NCI-H2227 (cell line): ENCODE measurements around the gene ATF6.
"Not testable (repeated sequence)": the region's sequence is repeated elsewhere in the genome, so short reads cannot be mapped to it uniquely, and the experiment has no call there.

ENCODE experiments used
- DNase-seq: peaks from one replicate; lab custom pipeline; 2025; ENCODE audit not compliant: unreplicated experiment; lab: John Stamatoyannopoulos, UW

ATF6 gene, protein sequence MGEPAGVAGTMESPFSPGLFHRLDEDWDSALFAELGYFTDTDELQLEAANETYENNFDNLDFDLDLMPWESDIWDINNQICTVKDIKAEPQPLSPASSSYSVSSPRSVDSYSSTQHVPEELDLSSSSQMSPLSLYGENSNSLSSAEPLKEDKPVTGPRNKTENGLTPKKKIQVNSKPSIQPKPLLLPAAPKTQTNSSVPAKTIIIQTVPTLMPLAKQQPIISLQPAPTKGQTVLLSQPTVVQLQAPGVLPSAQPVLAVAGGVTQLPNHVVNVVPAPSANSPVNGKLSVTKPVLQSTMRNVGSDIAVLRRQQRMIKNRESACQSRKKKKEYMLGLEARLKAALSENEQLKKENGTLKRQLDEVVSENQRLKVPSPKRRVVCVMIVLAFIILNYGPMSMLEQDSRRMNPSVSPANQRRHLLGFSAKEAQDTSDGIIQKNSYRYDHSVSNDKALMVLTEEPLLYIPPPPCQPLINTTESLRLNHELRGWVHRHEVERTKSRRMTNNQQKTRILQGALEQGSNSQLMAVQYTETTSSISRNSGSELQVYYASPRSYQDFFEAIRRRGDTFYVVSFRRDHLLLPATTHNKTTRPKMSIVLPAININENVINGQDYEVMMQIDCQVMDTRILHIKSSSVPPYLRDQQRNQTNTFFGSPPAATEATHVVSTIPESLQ

DNA sequence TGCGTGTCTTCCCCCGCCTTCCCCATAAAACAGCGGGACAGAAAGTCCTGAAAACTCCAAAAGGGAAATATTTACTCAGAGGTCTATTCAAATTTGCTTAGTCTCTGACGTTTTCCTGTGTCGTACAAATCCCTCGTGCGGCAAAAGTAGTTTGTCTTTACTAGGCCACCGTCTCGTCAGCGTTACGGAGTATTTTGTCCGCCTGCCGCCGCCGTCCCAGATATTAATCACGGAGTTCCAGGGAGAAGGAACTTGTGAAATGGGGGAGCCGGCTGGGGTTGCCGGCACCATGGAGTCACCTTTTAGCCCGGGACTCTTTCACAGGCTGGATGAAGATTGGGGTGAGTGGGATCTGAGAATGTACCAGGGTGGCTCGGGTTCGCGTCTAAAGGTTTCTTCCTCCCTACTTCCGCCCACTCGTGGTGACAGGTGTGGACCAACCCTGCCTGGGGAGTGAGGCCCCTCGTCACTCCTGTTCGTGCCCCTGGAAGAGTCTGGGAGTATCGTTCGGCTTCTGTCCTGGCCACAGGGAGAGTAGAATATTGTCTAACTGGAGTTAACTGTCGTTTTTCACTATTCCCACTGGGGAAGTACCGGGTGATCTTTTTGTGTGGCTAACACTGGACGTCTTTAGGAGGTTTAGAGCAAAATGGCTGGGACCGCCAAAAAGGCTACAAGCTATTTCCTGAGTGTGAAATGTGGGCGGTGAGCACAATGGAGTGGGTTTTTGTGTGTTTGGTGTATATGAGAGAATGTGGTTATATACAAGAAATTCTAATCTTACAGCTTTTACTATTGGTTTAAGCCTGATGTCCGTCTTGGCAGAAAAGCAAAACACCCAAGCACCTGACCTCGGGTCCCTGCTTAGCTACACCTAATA is at the start of gene ATF6:
TSS of gene ATF6 (plus strand) at position 219 of the 880 bp plus-strand sequence. CDS start at position 260, 41 bp downstream.
- DNase-seq = peak; percentile 89

DNA sequence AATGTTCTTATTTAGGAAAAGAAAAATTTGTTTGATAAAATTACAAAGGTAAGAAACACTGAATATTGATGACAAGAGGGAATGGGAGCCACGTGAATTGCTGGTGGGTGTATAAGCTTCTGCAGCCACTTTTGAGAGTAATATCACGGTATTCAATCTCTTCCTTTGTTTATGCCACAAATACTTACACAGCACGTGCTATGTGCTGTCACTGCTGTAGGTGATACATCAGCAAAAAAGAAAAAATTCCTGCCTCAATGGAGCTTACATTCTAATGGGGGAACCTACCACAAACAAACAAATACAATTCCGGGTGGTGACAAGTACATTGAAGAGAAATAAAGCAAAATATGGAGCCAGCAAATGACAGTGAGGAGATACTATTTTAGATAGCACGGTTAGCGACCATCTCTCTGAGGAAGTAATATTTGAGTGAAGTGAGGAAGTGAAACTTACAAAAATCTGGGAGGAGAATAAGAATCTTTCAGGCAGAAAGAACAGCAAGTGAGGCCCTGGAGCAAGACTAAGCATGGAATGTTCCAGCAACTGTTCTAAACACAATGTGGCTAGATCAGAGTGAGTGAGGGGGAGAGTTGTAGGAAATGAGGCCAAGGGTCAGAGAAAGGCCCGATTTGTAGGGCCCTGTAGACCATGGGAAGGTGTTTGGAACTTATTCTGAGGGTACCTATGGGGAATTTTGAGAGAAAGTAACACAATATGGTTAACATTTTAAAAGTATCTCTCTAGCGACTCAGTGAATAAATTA is 47.4 kb upstream of the ATF6 start:
- no peak for DNase-seq

DNA sequence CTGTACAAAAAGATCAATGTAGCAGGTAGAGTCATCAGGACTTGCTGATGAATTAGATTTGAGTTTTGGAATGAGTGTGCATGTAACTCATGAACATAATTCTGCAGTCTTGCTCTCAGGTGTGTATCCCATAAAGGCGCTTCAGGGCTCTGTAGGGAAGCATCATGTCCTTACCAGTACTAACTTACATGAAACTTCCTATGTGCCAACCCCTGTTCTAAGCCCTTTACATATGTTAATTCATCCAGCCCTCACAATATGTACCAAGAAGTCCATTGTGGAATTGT is 46.9 kb upstream of the ATF6 start:
- DNase-seq = no peak

DNA sequence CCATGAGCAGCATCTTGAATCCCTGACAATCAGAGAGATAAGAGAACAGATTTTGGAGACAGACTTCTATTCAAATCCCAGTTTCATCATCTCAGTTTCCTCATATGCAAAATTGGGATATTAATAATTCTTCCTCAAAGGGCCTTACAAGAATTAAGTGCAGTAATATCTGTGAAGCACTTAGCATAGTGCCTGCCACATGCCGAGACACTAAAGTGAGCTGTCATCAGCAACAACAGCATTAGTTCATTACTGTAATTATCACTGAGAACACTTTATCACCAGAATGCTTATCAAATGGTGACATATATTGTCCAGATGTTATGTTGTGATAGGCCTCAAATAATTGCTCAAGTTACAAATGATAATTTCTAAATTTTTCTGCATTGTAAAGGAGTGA is 45.7 kb upstream of the ATF6 start:
- DNase-seq = no peak

DNA sequence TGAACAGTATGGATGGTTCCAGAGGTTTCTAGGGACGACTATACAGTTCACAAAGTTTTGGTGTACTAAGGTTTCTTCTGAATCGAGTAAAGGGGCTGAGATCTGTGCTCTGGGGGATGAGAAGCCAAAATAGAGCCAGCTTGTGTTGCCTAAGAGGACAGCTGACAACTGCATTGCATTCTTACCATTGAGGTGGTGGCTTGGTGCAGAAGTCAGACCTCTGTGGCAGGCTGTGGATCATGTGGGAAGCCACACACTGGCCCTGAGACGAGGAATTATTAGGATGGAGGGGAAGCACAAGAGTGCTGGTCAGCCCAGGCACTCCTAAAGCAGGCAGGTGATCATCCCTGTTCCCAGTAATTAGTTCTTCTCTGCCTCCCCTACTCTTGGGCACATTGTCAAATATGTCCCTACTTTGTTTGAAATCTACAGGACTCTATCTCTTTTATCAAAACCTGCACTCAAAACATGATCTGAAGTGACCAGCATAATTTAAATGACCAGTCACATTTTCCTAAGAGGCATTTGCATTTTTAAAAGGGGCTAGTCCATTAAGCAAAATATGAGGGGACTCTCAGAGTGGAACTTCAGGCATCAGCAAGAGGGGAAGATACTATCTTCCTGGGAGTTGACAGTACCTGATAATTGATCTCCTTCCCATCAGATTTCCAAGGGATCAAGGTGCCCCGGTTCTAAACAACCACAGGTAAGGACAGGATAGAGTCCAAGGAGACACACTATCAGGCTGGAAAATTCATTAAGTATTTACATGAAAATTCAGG is 45.0 kb upstream of the ATF6 start, which contains the start of gene FCRLB:
TSS of gene FCRLB (plus strand) at position 589 of the 782 bp plus-strand sequence. CDS start 1,129 bp downstream, outside the sequence.
- DNase-seq = no peak

DNA sequence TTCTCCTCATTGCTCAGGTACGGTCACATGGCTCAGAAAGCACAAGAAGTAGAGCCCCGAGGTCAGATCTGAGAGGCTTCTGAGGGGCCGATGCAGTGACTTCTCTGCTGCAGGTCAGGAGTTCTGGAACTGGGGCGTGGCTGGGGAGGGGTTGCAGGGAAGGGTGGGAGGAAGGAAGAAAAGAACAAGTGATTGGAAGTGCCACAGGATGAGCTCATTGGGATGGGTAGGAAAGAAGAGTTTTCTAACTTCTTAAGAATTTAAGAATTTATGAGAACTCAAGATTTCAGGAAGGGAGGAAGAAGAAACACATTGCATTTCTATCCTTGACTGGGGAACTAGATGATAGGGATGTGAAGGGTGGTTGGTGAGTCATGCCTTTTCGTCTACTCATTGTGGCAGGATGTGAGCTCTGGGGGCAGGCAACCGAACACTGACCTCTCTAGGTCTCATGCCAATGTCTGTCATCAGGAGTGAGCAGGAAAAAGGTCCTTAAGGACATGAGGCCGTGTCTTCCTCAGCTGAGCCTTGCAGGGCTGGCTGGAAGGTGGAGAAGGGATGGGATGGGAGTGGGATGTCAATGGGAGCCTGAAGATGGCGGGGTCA is 44.3 kb upstream of the ATF6 start:
- no peak for DNase-seq

DNA sequence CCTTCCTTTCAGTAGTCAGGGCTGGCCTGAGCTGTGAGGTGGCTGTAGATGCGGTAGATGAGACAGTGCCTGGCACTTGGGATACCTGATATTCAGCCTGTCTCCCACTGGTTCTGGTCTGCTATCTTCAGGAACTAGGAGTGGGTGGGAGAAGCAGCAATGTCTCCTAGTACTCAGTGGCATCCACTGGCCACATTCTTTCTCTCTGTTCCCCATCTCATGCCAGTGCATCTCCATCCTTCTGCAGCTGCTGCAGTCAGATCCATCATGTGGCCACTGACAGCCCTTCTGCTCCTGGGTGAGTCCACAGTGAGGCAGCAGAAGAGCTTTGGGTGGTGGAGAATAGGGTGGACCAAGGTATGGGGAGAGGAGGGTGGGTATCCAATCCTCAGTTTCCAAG is 43.7 kb upstream of the ATF6 start:
- DNase-seq = no peak

DNA sequence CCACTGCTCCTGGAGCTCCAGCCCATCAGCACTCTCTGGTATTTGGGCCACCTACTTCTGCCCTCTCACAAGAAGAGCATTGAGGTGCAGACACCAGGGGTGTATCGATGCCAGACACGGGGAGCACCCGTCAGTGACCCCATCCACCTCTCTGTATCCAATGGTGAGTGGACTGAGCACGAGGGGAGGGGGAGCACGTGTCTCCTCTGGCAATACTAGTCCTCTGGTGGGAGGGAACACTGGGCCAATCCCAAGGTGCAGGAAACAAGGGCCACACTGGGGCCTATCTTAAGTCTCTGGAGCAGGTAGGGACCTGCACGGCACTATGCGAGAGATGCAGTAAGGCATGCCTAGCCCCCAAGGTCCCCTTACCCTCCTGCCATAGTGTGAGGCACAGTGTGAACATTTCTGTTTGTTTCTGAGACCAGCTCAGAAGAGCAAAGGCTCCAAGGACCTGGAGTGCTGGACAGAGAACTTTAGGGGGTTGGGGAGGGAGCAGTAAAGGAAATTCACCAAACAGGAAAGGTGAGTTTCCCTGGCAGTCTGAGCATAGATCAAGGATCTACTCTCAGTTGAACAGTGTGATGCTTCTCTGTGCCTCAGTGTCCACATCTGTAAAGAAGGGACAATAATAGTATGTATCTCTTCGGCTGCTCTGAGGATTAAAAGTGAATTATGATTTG is 42.5 kb upstream of the ATF6 start:
- no peak for DNase-seq

DNA sequence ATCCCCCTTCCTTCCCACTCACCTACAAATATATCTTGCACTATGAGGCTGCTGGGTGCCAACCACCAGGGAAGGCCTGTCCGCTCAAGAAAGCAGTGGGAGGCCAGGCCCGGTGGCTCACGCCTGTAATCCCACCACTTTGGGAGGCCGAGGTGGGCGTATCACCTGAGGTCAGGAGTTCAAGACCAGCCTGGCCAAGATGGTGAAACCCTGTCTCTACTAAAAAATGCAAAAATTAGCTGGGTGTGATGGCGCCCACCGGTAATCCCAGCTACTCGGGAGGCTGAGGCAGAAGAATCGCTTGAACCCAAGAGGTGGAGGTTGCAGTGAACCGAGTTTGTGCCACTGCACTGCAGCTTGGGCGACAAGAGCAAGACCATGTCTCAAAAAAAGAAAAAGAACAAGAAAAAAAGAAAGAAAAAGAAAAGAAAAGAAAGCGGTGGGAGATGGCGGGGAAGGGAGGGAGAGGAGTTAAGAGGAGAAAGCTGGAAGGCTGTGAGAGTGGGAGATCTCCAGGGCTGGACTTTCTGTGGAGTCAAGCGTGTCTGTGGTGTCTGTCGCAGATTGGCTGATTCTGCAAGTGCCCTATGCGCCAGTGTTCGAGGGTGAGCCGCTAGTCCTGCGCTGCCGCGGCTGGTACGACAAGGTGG is 40.7 kb upstream of the ATF6 start:
- not testable (repeated sequence) for DNase-seq

DNA sequence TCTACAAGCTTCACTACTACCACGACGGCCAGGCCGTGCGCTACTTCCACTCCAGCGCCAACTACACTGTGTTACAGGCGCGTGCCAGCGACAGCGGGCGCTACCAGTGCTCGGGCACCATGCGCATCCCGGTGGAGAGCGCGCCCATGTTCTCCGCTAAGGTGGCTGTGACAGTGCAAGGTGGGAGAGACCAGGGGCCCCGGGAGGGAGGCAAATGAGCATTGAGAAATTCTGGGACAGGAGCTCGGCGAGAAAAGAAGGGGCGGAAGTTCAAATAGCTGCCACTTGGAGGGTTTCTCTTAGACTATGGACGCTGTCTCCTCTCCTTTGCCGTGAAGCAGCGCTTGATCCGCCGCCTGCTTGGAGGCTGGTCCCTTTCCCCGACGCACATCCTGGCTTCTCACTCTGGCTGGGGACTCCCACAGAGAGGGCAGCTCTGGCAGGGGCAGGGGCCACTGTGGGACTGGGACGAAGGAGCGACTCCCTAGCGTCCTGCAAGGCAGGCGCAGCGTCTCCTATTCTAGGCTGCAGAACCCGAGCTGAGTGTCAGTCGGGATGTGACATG is 40.1 kb upstream of the ATF6 start:
- peak; percentile 58 for DNase-seq

DNA sequence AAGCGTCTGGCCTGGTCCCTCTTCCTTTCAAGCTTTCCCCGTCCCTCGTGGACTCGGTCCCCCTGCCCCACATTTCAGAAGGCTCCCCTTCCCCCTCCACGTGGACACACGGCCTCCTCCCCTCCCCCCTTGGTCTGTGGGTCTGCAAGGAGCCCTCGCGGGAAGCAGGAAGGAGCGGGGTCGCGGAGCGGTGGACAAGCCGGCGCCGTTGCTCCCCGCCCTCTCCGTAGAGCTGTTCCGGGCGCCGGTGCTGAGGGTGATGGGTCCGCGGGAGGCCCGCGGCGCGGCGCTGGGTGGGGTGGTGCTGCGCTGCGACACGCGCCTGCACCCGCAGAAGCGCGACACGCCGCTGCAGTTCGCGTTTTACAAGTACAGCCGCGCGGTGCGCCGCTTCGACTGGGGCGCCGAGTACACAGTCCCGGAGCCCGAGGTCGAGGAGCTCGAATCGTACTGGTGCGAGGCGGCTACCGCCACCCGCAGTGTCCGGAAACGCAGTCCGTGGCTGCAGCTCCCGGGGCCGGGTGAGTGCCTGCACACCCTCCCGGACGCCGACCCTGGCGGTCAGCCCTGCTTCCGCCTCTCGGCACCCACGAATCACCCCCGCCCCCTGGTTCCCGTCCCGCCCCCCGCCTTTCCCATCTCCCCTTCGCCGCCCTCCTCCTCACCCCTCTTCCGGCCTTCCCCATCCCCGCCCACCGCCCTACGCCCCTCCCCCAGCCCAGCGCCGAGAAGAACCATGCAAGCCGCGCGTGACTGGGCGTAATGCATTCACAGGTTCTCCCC is 39.5 kb upstream of the ATF6 start:
- DNase-seq = peak; percentile 83

DNA sequence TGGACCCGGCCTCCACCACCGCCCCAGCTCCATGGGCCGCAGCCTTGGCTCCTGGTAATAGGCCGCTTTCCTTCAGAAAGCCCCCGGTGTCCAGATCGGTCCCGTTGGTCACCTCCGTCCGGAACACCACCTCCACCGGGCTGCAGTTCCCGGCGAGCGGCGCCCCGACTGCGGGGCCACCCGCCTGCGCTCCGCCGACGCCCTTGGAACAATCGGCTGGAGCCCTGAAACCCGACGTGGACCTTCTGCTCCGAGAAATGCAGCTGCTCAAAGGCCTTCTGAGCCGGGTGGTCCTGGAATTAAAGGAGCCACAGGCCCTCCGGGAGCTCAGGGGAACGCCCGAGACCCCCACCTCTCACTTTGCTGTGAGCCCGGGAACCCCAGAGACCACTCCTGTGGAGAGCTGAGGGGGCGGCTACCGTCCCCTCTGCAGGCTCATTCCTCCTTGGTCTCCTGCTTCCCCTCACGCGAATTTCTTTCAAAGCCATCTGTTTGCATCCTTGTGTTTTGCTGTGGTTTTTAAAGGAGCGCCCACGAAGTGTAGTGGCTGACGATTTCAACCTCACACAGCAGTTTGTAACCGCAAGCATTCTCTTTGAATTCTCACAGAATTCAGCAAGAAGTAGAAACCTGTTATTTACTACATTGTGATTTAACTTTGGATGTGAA is 38.7 kb upstream of the ATF6 start:
- peak; percentile 38 for DNase-seq

DNA sequence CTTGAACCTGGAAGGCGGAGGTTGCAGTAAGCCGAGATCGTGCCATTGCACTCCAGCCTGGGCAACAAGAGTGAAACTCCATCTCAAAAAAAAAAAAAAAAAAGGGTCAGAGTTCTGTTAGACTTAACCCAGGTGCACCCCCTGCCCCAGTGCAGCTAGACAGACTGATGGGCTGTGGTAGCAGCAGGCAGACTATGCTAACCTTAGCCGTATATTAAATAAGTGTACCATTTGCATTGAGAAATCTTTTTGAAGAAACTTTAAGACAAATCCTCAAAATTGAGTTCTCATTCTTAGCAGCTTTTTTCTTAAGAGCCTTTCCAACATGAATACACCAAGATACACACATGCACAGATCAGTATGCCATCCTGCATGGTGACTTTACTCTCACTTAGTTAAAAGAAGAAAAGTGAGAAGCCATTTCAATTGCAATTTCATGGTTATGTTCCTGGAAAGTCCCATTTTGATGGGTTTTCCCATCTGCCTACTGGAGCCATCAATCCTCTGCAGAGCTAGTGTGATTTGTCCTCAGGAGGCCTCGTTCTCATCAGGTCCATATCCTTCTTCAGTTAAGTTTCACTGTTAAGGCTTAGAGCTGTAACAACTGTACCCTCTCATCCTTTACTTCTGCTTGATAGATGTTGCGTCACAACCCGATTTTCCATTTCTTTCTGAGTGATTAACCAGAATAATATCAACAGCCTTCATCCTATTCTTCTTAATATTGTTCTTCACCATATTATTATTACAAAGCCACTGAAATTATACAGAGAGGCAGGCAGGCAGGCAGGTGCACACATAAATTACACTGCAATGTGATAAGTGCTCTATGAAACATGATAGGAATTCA is 37.5 kb upstream of the ATF6 start:
- no peak for DNase-seq

DNA sequence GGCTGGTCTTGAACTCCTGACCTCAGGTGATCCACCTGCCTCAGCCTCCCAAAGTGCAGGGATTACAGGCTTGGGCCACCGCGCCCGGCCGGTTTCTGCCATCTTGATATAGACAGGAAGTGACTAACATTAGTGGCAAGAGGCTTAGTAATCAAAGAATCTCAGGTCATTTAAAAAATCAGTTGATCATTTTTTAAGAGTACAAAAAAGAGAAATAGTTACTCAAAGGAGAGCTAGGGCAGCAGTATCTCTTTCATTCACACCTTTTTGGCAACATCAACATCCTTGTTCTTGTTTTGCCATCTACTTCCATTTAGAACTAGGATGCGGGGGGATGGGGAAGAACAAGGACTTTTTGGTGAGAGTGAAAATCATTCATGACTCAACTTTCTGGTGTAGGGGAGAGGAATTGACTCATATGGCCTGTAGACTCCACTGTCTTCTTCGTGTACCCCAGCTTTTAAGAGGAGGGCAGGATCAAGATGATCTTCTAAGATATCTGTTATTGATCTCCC is 36.0 kb upstream of the ATF6 start:
- DNase-seq = no peak

DNA sequence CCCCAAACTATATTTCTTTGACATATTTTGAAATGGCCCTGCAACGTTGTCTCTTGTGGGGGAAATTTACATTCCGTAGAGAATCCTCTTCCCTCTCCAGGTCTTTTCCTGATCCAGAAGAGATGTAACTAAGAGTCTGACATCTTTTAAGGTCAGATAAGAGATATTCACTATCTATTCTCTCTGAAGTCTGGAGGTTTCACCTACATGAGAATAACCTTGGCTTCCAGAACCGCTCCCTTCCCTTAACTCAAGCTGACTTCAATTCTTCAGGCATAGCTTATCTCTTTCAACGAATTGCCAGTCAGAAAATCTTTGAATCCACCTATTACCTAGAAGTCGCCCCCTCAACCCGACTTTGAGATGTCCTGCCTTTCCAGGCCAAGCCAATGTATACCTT is 34.9 kb upstream of the ATF6 start:
- DNase-seq = no peak
